GM12892 (cell line): ENCODE data around the gene EDEM3.
"Not testable (repeated sequence)": the region's sequence is repeated elsewhere in the genome, so short reads cannot be mapped to it uniquely, and the experiment has no call there.

Experiments
- DNase-seq: peaks from one replicate; pipeline ENCODE4 v3.0.0; 2011; ENCODE audit not compliant: insufficient read length
- FAIRE-seq: peaks from 2 replicates; lab custom pipeline; 2011; peaks lifted over from hg19 to GRCh38; lab: Jason Lieb, UNC
- POLR2A ChIP-seq: IDR thresholded peaks from 2 replicates; pipeline ENCODE4 v1.6.1; 2011; ENCODE audit warnings: low read depth, low read length, control low read depth
- POLR2AphosphoS5 ChIP-seq: IDR thresholded peaks from 2 replicates; pipeline ENCODE4 v1.6.1; 2011; ENCODE audit warnings: low read depth, low read length, control low read depth
- TAF1 ChIP-seq: IDR thresholded peaks from 2 replicates; pipeline ENCODE4 v1.6.1; 2011; ENCODE audit warnings: low read depth, mild to moderate bottlenecking, control low read depth, low read length, borderline replicate concordance

Gene EDEM3

GRCh38 chr1:184788970-184789369 is 34.3 kb upstream of the EDEM3 start:
- TF ChIP-seq TAF1 (no peak), POLR2A (no peak), POLR2AphosphoS5 (no peak)
- no peak for DNase-seq
- FAIRE-seq: no peak

GRCh38 chr1:184785529-184785928 is 30.9 kb upstream of the EDEM3 start:
- TF ChIP-seq POLR2A: no peak
- no peak for FAIRE-seq
- no peak for DNase-seq

- not testable (repeated sequence) for FAIRE-seq, DNase-seq
These were observed 29.1 kb upstream of the EDEM3 start for GRCh38 chr1:184783723-184784122.

GRCh38 chr1:184781941-184782340 is 27.3 kb upstream of the EDEM3 start:
- no peak for TF ChIP-seq POLR2A
- no peak for TF ChIP-seq POLR2AphosphoS5
- TF ChIP-seq TAF1: no peak
- FAIRE-seq (no peak), DNase-seq (no peak)

- no peak for DNase-seq
- FAIRE-seq: no peak
- TF ChIP-seq POLR2A (no peak), POLR2AphosphoS5 (no peak), TAF1 (no peak)
These were observed 21.2 kb upstream of the EDEM3 start for GRCh38 chr1:184775885-184776284.

GRCh38 chr1:184775329-184775728 is 20.7 kb upstream of the EDEM3 start:
- no peak for TF ChIP-seq POLR2AphosphoS5
- no peak for TF ChIP-seq POLR2A
- no peak for TF ChIP-seq TAF1
- no peak for FAIRE-seq
- no peak for DNase-seq

- no peak for DNase-seq
- TF ChIP-seq POLR2AphosphoS5: no peak
- TF ChIP-seq POLR2A: no peak
- TF ChIP-seq TAF1: no peak
- FAIRE-seq: no peak
These were observed 19.2 kb upstream of the EDEM3 start for GRCh38 chr1:184773762-184774320.

- TF ChIP-seq POLR2A (no peak), TAF1 (no peak), POLR2AphosphoS5 (no peak)
- FAIRE-seq: no peak
These were observed 16.6 kb upstream of the EDEM3 start for GRCh38 chr1:184771190-184771691.

GRCh38 chr1:184770181-184770979 is 15.7 kb upstream of the EDEM3 start:
- no peak for FAIRE-seq
- DNase-seq: no peak
- TF ChIP-seq TAF1 (no peak), POLR2AphosphoS5 (no peak), POLR2A (no peak)

More at GRCh38 chr1:184771190-184771691, 16.6 kb upstream of the EDEM3 start:
- DNase-seq: no peak

- no peak for TF ChIP-seq TAF1
- TF ChIP-seq POLR2A: no peak
- no peak for DNase-seq
- FAIRE-seq: no peak
These were observed 14.6 kb upstream of the EDEM3 start for GRCh38 chr1:184769241-184769640.

- DNase-seq (no peak), FAIRE-seq (no peak)
- TF ChIP-seq POLR2A (no peak), TAF1 (no peak), POLR2AphosphoS5 (no peak)
These were observed 13.8 kb upstream of the EDEM3 start for GRCh38 chr1:184768467-184768866.

- no peak for TF ChIP-seq POLR2A
- no peak for TF ChIP-seq POLR2AphosphoS5
- TF ChIP-seq TAF1: no peak
- FAIRE-seq (no peak), DNase-seq (no peak)
These were observed 12.9 kb upstream of the EDEM3 start for GRCh38 chr1:184767591-184767990.
